Kidney (tissue), 14 donors: ENCODE results near the gene HBS1L. TPM values are rescaled to one million over a fixed set of nuclear protein-coding genes. Genes with fewer than 3 reads are reported as not detected.

Experiments used
- DNase-seq, 5 donors: peaks; one replicate each; pipeline ENCODE4 v3.0.0-alpha.2; 2013 to 2020
- FAIRE-seq: peaks from 2 replicates; lab custom pipeline; 2012; peaks lifted over from hg19 to GRCh38; lab: Jason Lieb, UNC
- H3K27ac ChIP-seq, 2 donors: one replicate each; pipeline ENCODE4 v1.7.0; 2013; ENCODE audit warnings: low read depth in 2 of 2, low read length in 2 of 2, inconsistent platforms in 1 of 2
- H3K27me3 ChIP-seq: one replicate; pipeline ENCODE4 v1.7.1; 2013; ENCODE audit warnings: low read length, inconsistent platforms; ENCODE audit not compliant: control insufficient read depth, insufficient read depth
- H3K36me3 ChIP-seq, 3 donors: one replicate each; pipeline versions ENCODE4 v1.7.0 to v1.7.1; 2013; ENCODE audit warnings: low read length in 3 of 3, control low read depth in 1 of 3, inconsistent platforms in 1 of 3; ENCODE audit not compliant: insufficient read depth in 3 of 3, control insufficient read depth in 2 of 3
- H3K4me1 ChIP-seq, 3 donors: one replicate each; pipeline versions ENCODE4 v1.7.0 to v1.7.1; 2013; ENCODE audit warnings: low read length in 3 of 3, inconsistent platforms in 1 of 3, low read depth in 1 of 3; ENCODE audit not compliant: control insufficient read depth in 2 of 3, insufficient read depth in 2 of 3
- H3K4me3 ChIP-seq, 3 donors: one replicate each; pipeline versions ENCODE4 v1.7.0 to v1.8.1; 2013; ENCODE audit warnings: low read length in 3 of 3, control low read depth in 1 of 3, inconsistent platforms in 1 of 3
- H3K9ac ChIP-seq, 3 donors: one replicate each; pipeline versions ENCODE4 v1.7.0 to v1.7.1; 2013; ENCODE audit warnings: low read length in 3 of 3, control low read depth in 1 of 3, inconsistent platforms in 1 of 3
- H3K9me3 ChIP-seq, 3 donors: one replicate each; pipeline versions ENCODE4 v1.7.0 to v1.7.1; 2013; ENCODE audit warnings: low read length in 3 of 3, control low read depth in 1 of 3, inconsistent platforms in 1 of 3; ENCODE audit not compliant: control insufficient read depth in 2 of 3, insufficient read depth in 1 of 3
- intact Hi-C: fragments of 100-400 bp; cut with DNase I; formaldehyde crosslinking; loops from one replicate; pipeline ENCODE4 v1.11.1; 2022
- polyA plus RNA-seq: library from polyadenylated mRNA; stranded (reverse); fragments of 350-450 nt; fragmentation: Illumina TruSeq; extraction: RNeasy Lipid Tissue Mini Kit (QIAGEN cat#74804); gene quantifications from one replicate; pipeline ENCODE4 v1.2.3, GENCODE V29; 2014; ENCODE audit warnings: low read depth, low replicate concordance; ENCODE audit not compliant: insufficient read depth
- total RNA-seq: library from RNA; stranded (reverse); fragmentation: NEBNext Ultra II Directional; extraction: Animal tissue kit (Norgen Biotek cat#: 25700); gene quantifications from one replicate; pipeline ENCODE4 v1.2.1, GENCODE V29; 2021
- TF ChIP-seq, protein P1 (sequence below): IDR thresholded peaks from 3 replicates; pipeline ENCODE4 v1.5.1; 2012; ENCODE audit warnings: mild to moderate bottlenecking, moderate library complexity, borderline replicate concordance; ENCODE audit not compliant: insufficient read depth; ENCODE audit errors: extremely low read depth
- donor health status: control.
- donor health status: control.
- donor health status: control.
- donor health status: control.
- donor health status: control.
- donor health status: DM: yes; HTN: yes; CAD: no.
- donor health status: Normal renal cell carcinoma (clear cell type).

Gene HBS1L
- total and polyA plus RNA-seq, 2 donors from 2014 or later, result 21.0 to 59.1 TPM

DNA sequence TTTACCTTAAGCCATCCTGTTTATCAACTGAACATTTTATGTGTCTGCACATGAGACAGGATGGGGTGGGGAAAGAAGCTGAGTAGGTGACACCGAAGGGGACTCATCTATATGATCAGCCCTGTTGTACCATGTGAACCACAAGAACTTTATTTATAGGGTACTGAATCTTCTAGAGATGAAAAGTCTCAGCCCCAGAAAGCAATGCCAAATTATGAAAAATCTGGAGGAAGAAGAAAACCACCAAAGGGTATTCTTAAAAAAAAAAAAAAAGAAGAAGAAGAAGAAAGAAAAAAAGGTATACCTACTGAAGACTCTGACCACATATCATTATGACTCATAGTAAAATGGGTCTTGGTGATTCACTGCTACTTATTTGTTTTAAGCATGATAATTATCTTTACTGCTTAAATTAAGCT lies 39.8 kb upstream of the HBS1L start:
- TF ChIP-seq, protein P1, sequence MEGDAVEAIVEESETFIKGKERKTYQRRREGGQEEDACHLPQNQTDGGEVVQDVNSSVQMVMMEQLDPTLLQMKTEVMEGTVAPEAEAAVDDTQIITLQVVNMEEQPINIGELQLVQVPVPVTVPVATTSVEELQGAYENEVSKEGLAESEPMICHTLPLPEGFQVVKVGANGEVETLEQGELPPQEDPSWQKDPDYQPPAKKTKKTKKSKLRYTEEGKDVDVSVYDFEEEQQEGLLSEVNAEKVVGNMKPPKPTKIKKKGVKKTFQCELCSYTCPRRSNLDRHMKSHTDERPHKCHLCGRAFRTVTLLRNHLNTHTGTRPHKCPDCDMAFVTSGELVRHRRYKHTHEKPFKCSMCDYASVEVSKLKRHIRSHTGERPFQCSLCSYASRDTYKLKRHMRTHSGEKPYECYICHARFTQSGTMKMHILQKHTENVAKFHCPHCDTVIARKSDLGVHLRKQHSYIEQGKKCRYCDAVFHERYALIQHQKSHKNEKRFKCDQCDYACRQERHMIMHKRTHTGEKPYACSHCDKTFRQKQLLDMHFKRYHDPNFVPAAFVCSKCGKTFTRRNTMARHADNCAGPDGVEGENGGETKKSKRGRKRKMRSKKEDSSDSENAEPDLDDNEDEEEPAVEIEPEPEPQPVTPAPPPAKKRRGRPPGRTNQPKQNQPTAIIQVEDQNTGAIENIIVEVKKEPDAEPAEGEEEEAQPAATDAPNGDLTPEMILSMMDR, result no peak
- Histone ChIP-seq H3K9me3 (no peaks in the 10 kb centered on the region), H3K4me1 (no peaks in the 10 kb centered on the region), H3K9ac (no peak overlapping the region), H3K27me3 (no peaks in the 10 kb centered on the region), H3K27ac (no peak overlapping the region), H3K36me3 (no peaks in the 10 kb centered on the region), H3K4me3 (no peak overlapping the region)
- FAIRE-seq (no peak), DNase-seq (no peak)
- intact Hi-C loops, result no loop called here

DNA sequence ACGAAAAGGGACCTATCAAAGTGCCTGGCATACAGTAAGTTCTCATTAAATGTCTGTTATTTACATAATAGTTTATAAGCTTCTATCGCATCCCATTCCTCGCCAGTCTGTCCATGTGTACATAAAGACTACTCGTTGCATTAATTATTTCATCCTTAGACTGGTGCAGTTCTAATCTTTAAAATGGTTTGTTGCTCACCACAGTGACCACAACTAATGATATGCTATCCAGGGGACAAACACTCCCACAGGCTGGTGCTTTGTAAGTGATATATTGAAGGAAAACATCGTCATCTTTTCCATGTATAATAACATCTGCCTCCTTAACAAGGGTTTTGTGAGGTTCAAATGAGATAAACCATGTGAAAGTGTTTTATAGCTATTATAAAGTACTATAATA lies 39.0 kb upstream of the HBS1L start:
- Histone ChIP-seq H3K27me3 (no peaks in the 10 kb centered on the region), H3K9me3 (no peaks in the 10 kb centered on the region), H3K9ac (no peak overlapping the region), H3K27ac (no peak overlapping the region), H3K4me1 (no peaks in the 10 kb centered on the region), H3K36me3 (no peaks in the 10 kb centered on the region), H3K4me3 (no peak overlapping the region)
- TF ChIP-seq, protein P1, result no peak
- no peak for DNase-seq
- intact Hi-C loops, result no loop called here
- no peak for FAIRE-seq

DNA sequence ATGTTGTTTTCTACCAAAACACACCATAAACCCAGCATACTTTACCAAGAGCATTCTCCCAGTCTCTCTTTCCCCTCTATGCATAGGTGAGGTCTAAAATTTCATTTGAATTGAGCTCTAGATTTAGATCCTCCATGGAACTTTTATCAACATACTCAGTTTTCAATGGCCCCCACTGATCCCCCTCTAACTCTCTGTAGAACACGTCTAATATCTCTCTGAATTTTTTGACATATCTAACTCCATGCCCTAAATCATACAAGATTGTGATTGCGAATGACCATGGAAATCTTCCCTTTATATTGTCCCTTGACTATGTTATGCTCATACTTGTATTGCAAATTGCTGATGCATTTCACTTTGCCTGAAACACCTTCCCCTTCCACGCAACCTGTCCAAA lies 38.1 kb upstream of the HBS1L start:
- no peaks in the 10 kb centered on the region for H3K36me3 ChIP-seq
- intact Hi-C loops, result no loop called here
- no peaks in the 10 kb centered on the region for H3K27me3 ChIP-seq
- DNase-seq (no peak), FAIRE-seq (no peak)
- no peak overlapping the region for H3K9ac ChIP-seq
- H3K4me3 ChIP-seq, result no peak overlapping the region
- TF ChIP-seq, protein P1, result no peak
- H3K27ac ChIP-seq, result no peak overlapping the region
- no peaks in the 10 kb centered on the region for H3K4me1 ChIP-seq
- H3K9me3 ChIP-seq, result no peaks in the 10 kb centered on the region

DNA sequence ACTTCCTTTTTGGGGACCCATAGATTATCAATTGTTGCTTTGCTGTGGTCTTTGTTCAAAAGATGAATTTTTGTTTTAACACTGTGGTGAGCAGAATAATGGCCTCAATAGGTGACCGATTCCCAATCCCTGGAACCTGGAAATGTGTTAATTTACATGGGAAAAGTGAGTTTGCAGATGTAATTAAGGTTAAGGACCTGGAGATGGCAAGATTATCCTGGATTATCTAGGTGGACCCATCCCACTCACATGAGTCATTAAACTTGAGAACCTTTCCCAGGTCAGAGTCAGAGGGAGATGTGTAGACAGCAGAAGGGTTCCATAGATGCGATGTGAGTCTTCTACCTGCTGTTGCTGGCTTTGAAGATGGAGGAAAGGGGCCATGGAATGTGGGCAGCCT lies 36.2 kb upstream of the HBS1L start:
- FAIRE-seq (no peak), DNase-seq (no peak)
- H3K4me3 ChIP-seq, result no peak overlapping the region
- TF ChIP-seq, protein P1, result no peak
- H3K9ac ChIP-seq, result no peak overlapping the region
- intact Hi-C loops, result no loop called here
- no peak overlapping the region for H3K27ac ChIP-seq
- no peaks in the 10 kb centered on the region for H3K36me3 ChIP-seq
- H3K9me3 ChIP-seq, result no peaks in the 10 kb centered on the region
- H3K27me3 ChIP-seq, result no peaks in the 10 kb centered on the region
- H3K4me1 ChIP-seq, result no peaks in the 10 kb centered on the region
